HepG2 (cell line): ENCODE results near the gene PTGIS. TPM values are rescaled to one million over a fixed set of nuclear protein-coding genes. Genes with fewer than 3 reads are reported as not detected.

ENCODE experiments used
- ATAC-seq: fragments of 200-7000 bp; cut with Tn5 transposase; 3 replicates; pipeline ENCODE4 v1.9.1; 2020; ENCODE audit warnings: mild to moderate bottlenecking, moderate library complexity
- BruUV-seq: library from RNA; stranded (reverse); fragments of 400-500 nt; replicated peaks from 2 replicates; lab custom pipeline; 2021; lab: Mats Ljungman, UMichigan
- CTCF ChIA-PET: fragments of 300-600 bp; formaldehyde crosslinking; extraction: SDS; loops from one replicate; lab custom pipeline; 2021; ENCODE audit warnings: low total read pairs, inconsistent platforms, low intra/inter-chr PET ratio; lab: Yijun Ruan, JAX
- POLR2A ChIA-PET: fragments of 350-600 bp; sonication (Branson Sonifier 250); formaldehyde crosslinking; loops from one replicate; lab custom pipeline; 2020; ENCODE audit warnings: antibody characterized with exemption, inconsistent platforms; lab: Yijun Ruan, JAX
- DNase-seq: peaks from one replicate; pipeline ENCODE4 v3.0.0-alpha.2; 2015; ENCODE audit warnings: low spot score
- FAIRE-seq: peaks from 3 replicates; lab custom pipeline; 2011; peaks lifted over from hg19 to GRCh38; lab: Jason Lieb, UNC
- H2AFZ ChIP-seq: one replicate; pipeline ENCODE4 v1.6.1; 2011; ENCODE audit warnings: low read length, inconsistent platforms
- H3K27ac ChIP-seq: fragments of 300-600 bp; 3 replicates; pipeline ENCODE4 v1.8.0; 2011; ENCODE audit warnings: mixed run types, mild to moderate bottlenecking, mixed read lengths, low read length, inconsistent platforms; ENCODE audit not compliant: insufficient read depth; ENCODE audit errors: extremely low read length
- H3K27me3 ChIP-seq, 2 experiments: fragments of 200-600 bp in 1 of 2; 2 replicates in 1 of 2; 3 replicates in 1 of 2; pipeline versions ENCODE4 v1.6.0 to v1.8.0; 2011; ENCODE audit warnings: low read length in 2 of 2, mild to moderate bottlenecking in 2 of 2, moderate library complexity in 2 of 2, inconsistent platforms in 1 of 2; ENCODE audit not compliant: insufficient read depth in 2 of 2, control insufficient read depth in 1 of 2
- H3K36me3 ChIP-seq, 2 experiments: fragments of 200-600 bp in 1 of 2; replicated peaks in 1 of 2; 2 replicates in 1 of 2; 3 replicates in 1 of 2; pipeline versions ENCODE4 v1.5.1 to v1.8.0; 2011; ENCODE audit warnings: low read length in 2 of 2, inconsistent platforms in 1 of 2; ENCODE audit not compliant: insufficient read depth in 2 of 2, control insufficient read depth in 1 of 2
- H3K4me1 ChIP-seq: 2 replicates; pipeline ENCODE4 v1.5.1; 2012; ENCODE audit warnings: low read length, inconsistent platforms; ENCODE audit not compliant: insufficient read depth
- H3K4me2 ChIP-seq: 2 replicates; pipeline ENCODE4 v1.6.0; 2011; ENCODE audit warnings: low read depth, low read length, inconsistent platforms
- H3K4me3 ChIP-seq, 3 experiments: fragments of 200-600 bp in 1 of 3; sonication (generic), shearing (Covaris generic) in 1 of 3; replicated peaks in 1 of 3; 2 replicates each; pipeline ENCODE4 v1.5.1; 2011 to 2016; ENCODE audit warnings: low read length in 3 of 3, inconsistent platforms in 2 of 3, low read depth in 2 of 3, mild to moderate bottlenecking in 2 of 3, control low read depth in 1 of 3, mixed read lengths in 1 of 3; ENCODE audit not compliant: insufficient read depth in 1 of 3
- H3K79me2 ChIP-seq: one replicate; pipeline ENCODE4 v1.6.1; 2011; ENCODE audit warnings: low read length, inconsistent platforms; ENCODE audit not compliant: insufficient read depth
- H3K9ac ChIP-seq: 2 replicates; pipeline ENCODE4 v1.6.0; 2011; ENCODE audit warnings: mild to moderate bottlenecking, low read depth, low read length, inconsistent platforms; ENCODE audit not compliant: insufficient read depth
- H3K9me3 ChIP-seq: 2 replicates; pipeline ENCODE4 v1.5.1; 2012; ENCODE audit warnings: mild to moderate bottlenecking, low read length
- H4K20me1 ChIP-seq: 2 replicates; pipeline ENCODE4 v1.6.0; 2011; ENCODE audit warnings: inconsistent platforms, mild to moderate bottlenecking, low read length, moderate library complexity; ENCODE audit not compliant: insufficient read depth
- ASH2L ChIP-seq: fragments of 300-600, 200-600 bp; sonication (generic); IDR thresholded peaks from 2 replicates; pipeline ENCODE4 v1.7.0; 2017; ENCODE audit warnings: low read depth, mild to moderate bottlenecking, moderate library complexity, mixed read lengths, low read length; ENCODE audit not compliant: insufficient read length
- CREBL2 ChIP-seq: sonication (generic); formaldehyde crosslinking; IDR thresholded peaks from 2 replicates; pipeline ENCODE4 v1.8.1; 2023; ENCODE audit warnings: missing genetic modification reagents, mild to moderate bottlenecking, borderline replicate concordance
- DZIP1 ChIP-seq: sonication (generic); formaldehyde crosslinking; IDR thresholded peaks from 2 replicates; pipeline ENCODE4 v1.5.0; 2020; ENCODE audit warnings: mild to moderate bottlenecking, missing genetic modification reagents
- FOXJ3 ChIP-seq: sonication (generic); formaldehyde crosslinking; IDR thresholded peaks from 2 replicates; pipeline ENCODE4 v1.4.0; 2020; ENCODE audit warnings: missing genetic modification reagents, mild to moderate bottlenecking, borderline replicate concordance
- MTA1 ChIP-seq: sonication (generic); formaldehyde crosslinking; IDR thresholded peaks from 2 replicates; pipeline ENCODE4 v1.4.0; 2020; ENCODE audit warnings: missing genetic modification reagents, mild to moderate bottlenecking, borderline replicate concordance
- NBN ChIP-seq: fragments of 450-650 bp; conservative IDR thresholded peaks from 2 replicates; pipeline ENCODE4 v1.6.1; 2017
- SKIL ChIP-seq: sonication (generic); formaldehyde crosslinking; IDR thresholded peaks from 2 replicates; pipeline ENCODE4 v1.8.0; 2022; ENCODE audit warnings: missing genetic modification reagents, mild to moderate bottlenecking, moderate library complexity, borderline replicate concordance
- ZC3H13 ChIP-seq: sonication (generic); formaldehyde crosslinking; IDR thresholded peaks from 2 replicates; pipeline ENCODE4 v1.8.1; 2023; ENCODE audit warnings: mild to moderate bottlenecking, missing genetic modification reagents, moderate library complexity
- ZFAT ChIP-seq: sonication (generic); formaldehyde crosslinking; conservative IDR thresholded peaks from 2 replicates; pipeline ENCODE4 v1.8.1; 2023; ENCODE audit warnings: missing genetic modification reagents, inconsistent platforms
- ZSCAN25 ChIP-seq: sonication (generic); formaldehyde crosslinking; IDR thresholded peaks from 2 replicates; pipeline ENCODE4 v1.8.0; 2022; ENCODE audit warnings: mild to moderate bottlenecking, missing genetic modification reagents
- WGBS: methylation state at CpG from one replicate; pipeline ENCODE4 v1.1.6; 2017; ENCODE audit warnings: low lambda C conversion rate; 5-methylcytosine and 5-hydroxymethylcytosine counted together
- in situ Hi-C: cut with HindIII; loops from 2 replicates; pipeline ENCODE4 v1.10.0; 2017; ENCODE audit warnings: low pct_unique_long_range_greater_than_20kb; ENCODE audit not compliant: extremely low pct_ligation_motif_present
- intact Hi-C: fragments of 100-400 bp; cut with micrococcal nuclease; formaldehyde crosslinking; loops from one replicate; pipeline ENCODE4 v1.10.0; 2022; ENCODE audit not compliant: unreplicated experiment
- polyA plus RNA-seq, 8 experiments: library from polyadenylated mRNA; depleted of rRNA in 3 of 8; stranded (reverse) in 7 of 8; unstranded in 1 of 8; fragments of >200 nt; fragmentation: Illumina TruSeq in 4 of 8; extraction: Trizol in 4 of 8; gene quantifications; 2 replicates each; pipeline versions ENCODE4 v1.2.1 to v1.2.3, GENCODE V29; 2011 to 2016; ENCODE audit warnings: low read depth in 4 of 8, missing spikeins in 1 of 8, mixed read lengths in 1 of 8; ENCODE audit not compliant: insufficient read depth in 1 of 8
- total RNA-seq, 5 experiments: library from RNA; depleted of rRNA; stranded (reverse); fragments of >200 nt; fragmentation: Illumina TruSeq; extraction: Trizol; gene quantifications; 2 replicates each; pipeline ENCODE4 v1.2.3, GENCODE V29; 2016; ENCODE audit warnings: low read depth in 1 of 5

The PTGIS gene
- total and polyA plus RNA-seq, 2 of the 13 experiments (the other 11 are each of a cell fraction or from before 2014, with no cell fraction given), result not detected

- CTCF ChIA-PET, result no interaction called here
- Histone ChIP-seq H2AFZ (no peak overlapping the region), H3K27me3 (peaks cover 4 to 13% of the 10 kb centered on the region in 2 experiments; a peak in 3 of 5 replicates), H3K36me3 (no peaks in the 10 kb centered on the region), H3K79me2 (no peaks in the 10 kb centered on the region), H3K4me1 (peaks cover 10% of the 10 kb centered on the region), H3K4me2 (no peak overlapping the region), H3K9ac (no peak overlapping the region), H3K27ac (no peak overlapping the region), H4K20me1 (no peaks in the 10 kb centered on the region), H3K9me3 (no peaks in the 10 kb centered on the region), H3K4me3 (no peak overlapping the region)
- BruUV-seq, result no TSS peak
- ATAC-seq (no peak), FAIRE-seq (no peak), DNase-seq (no peak)
- TF ChIP-seq NBN (0 out of 2 replicates have a peak, but pooled peaks have one; percentile 80), CREBL2 (CRISPR knock-in tag) (no peak)
- WGBS, result 20% methylated on average over 6 of the region's 6 CpGs
- in situ Hi-C loops (no loop called here), intact Hi-C loops (no loop called here)
- POLR2A ChIA-PET, result no interaction called here
These were observed 97.0 kb downstream of the PTGIS start for GRCh38 chr20:49470922-49471321.

- TF ChIP-seq SKIL (CRISPR knock-in tag) (no peak), ZC3H13 (CRISPR knock-in tag) (no peak), ZSCAN25 (CRISPR knock-in tag) (no peak), MTA1 (CRISPR knock-in tag) (no peak), ASH2L (no peak), FOXJ3 (CRISPR knock-in tag) (no peak), ZFAT (CRISPR knock-in tag) (no peak), DZIP1 (CRISPR knock-in tag) (no peak)
- DNase-seq (no peak), ATAC-seq (no peak), FAIRE-seq (no peak)
- Histone ChIP-seq H4K20me1 (no peaks in the 10 kb centered on the region), H3K27me3 (peaks cover 4 to 13% of the 10 kb centered on the region in 2 experiments; a peak in 3 of 5 replicates), H3K27ac (no peak overlapping the region), H3K4me2 (no peak overlapping the region), H3K4me1 (no peaks in the 10 kb centered on the region), H3K9me3 (no peaks in the 10 kb centered on the region), H3K79me2 (no peaks in the 10 kb centered on the region), H3K36me3 (no peaks in the 10 kb centered on the region), H3K4me3 (no peak overlapping the region), H2AFZ (no peak overlapping the region), H3K9ac (no peak overlapping the region)
- ChIA-PET CTCF (no interaction called here), POLR2A (no interaction called here)
- intact Hi-C loops, result no loop called here
- 34% methylated on average over 6 of the region's 6 CpGs for WGBS
- in situ Hi-C loops, result no loop called here
- BruUV-seq, result no TSS peak
These were observed 98.9 kb downstream of the PTGIS start for GRCh38 chr20:49469060-49469459.
